Putamen (tissue), 1 donor: Measurements from ENCODE around the gene MTREX.
A peak's percentile ranks its signal among the peaks of the same experiment; 100 is the strongest.

ENCODE experiments used
- DNase-seq: peaks from one replicate; pipeline ENCODE4 v3.0.0-alpha.2; 2016; ENCODE audit warnings: low spot score

The MTREX gene

DNA sequence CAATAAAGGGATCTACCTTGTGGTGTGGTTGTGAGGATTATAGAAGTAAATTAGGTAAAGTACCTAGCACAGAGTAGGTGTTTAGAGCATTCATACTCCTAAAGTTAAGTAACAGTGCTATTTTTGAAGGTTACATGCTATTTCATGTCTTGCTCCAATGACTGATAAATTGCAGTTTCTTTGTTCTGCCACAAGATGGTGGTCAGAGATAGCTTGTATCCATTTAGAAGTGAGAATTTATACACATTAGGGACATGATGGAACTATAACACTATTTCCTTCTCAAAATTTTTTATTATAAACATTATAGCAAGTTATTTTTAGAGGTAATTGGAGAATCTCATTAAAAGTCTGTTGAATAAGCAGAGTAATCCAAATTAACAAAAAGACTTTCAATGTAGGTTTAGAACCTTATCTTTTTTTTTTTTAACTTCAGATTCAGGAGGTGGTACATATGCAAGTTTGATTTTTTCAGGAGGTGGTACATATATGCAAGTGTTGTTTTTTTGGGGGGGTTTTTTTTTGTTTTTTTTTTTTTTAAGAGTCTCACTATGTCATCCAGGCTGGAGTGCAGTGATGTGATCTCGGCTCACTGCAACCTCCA, 17.1 kb downstream of the MTREX start:
- DNase-seq = peak; percentile 55

DNA sequence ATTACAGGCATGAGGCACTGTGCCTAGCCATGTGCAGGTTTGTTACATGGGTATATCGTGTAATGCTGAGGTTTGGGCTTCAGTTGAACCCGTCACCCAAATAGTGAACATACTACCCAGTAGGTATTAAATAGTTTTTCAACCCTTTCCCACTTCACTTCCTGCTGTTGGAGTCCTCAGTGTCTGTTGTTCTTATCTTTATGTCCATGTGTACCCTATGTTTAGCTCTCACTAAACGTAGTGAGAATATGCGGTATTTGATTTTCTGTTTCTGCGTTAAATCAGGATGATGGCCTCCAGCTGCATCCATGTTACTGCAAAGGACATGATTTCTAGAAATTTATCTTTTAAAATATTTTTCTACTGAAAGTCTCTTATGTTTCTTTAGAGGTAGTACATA, 17.8 kb downstream of the MTREX start:
- no peak for DNase-seq

DNA sequence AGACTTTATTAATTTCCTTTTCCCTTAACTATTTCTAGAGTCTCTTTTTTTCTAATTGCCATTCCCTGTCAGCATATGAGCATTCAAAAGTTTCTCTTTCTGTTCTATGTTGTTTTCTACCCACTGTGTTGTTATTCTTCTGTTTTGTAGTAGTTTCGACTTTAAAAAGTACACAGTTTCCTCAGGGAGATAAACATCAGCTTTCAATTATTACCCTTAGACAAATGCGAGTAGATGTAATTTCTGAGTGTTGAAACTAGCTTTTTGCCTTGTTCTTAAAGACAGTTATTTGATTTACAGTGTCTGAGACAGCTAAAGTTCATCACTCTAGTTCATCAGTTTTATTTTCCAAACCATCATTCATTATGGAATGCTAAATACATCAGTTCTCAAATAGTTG, 19.5 kb downstream of the MTREX start:
- DNase-seq = no peak

DNA sequence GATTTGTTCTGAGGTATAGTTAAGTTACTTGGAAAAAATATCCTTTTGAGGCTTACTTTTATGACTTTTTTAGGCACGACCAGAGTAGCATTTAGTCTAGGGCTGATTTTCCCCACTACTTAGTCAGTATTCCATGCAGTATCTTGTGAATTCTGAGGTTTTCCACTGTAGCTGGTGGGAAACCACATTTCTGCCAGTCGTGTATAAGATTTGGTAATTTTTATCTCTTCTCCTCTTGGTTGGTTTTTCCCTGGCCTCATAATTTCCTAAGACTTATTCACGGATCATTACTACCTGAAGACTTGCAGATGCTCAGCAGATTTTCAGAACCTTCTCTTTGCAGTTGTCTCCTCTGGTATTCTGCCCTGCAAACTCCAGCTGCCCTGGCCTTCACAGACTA, 23.5 kb downstream of the MTREX start:
- DNase-seq = no peak

DNA sequence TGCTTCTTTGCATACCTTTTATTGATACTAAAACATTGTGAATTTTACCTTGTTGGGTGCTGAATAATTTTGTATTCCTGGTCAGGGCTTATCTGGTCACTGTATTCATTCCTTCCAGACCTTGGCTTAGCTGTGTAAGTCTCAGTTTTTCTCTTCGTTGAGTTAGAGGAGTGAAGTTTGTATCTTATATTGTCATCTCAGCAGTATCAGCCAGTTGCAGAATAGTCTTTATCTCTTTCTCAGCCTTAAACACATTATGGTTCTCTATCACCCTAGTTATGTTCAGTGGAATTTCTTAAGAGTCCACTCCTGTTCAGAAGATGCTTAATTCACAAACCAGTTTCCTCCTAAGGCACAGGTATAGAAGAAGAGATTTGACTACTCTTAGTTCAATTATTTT, 25.2 kb downstream of the MTREX start:
- no peak for DNase-seq

DNA sequence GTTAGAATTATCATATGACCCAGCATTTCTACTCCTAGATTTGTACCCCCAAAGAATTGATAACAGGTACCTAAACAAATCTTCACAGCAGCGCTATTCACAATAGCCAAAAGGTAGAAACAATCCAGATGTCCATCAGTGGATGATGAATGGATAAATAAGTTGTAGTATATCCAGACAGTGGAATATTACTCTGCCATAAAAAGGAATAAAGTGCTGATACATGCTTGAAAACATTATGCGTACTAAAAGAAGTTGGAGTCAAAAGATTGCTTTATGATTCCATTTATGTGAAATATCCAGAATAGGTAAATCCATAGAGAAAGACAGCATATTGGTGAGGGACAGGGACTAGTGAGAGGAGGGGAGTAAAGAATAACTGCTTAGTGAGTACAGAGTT, 26.0 kb downstream of the MTREX start:
- no peak for DNase-seq

DNA sequence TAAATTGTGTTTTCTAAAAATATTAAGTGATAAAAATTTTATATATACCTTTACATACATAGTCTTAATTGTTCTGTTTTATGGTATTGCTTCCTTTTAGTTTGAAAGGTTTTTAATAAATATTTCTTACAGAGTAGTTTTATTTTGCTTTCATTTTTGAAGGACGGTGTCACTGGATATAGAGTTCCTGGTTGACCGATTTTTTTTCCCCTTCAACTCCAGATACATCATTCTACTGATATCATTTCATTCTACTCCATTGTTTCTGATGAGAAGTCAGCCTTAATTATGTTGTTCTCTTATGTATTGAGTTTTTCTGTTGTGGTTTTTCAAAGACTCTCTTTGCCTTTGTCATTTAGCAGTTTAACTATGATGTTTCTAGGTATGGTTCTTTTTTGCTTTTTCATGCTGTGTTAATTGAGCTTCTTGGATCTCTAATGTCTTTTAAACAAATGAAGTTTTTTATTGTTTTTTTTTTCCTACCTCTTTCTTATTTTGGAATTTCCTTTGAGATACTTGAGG, 30.4 kb downstream of the MTREX start:
- no peak for DNase-seq

DNA sequence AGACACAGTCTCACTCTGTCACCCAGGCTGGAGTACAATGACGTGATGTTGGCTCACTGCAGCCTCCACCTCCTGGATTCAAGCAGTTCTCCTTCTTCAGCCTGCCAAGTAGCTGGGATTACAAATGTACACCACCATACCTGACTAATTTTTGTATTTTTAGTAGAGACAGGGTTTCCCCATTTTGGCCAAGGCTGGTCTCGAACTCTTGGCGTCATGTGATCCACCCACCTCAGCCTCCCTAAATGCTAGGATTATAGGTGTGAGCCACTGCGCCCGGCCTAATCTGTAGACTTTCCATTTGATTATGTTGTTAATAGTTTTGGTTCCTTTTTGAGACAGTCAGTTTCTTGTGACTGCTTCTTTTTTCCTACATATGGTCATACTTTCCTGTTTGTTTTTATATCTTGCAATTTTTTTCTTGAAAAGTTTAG, 31.0 kb downstream of the MTREX start:
- DNase-seq = no peak

DNA sequence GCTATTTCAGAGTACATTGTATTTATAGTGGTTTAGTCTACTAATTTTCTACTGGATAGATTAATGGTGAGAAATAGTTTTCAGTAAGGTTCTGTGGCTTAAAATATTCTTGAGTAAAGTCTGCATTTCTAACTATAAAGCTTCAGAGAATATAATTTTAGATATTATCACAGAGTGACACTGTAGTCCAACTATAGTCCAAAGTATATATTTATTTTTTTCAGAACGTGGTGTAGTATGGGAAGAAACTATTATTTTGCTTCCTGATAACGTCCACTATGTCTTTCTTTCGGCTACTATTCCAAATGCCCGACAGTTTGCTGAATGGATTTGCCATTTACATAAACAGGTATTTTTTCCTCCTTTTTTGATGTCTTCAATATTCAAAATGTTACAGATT, 35.3 kb downstream of the MTREX start:
- no peak for DNase-seq

DNA sequence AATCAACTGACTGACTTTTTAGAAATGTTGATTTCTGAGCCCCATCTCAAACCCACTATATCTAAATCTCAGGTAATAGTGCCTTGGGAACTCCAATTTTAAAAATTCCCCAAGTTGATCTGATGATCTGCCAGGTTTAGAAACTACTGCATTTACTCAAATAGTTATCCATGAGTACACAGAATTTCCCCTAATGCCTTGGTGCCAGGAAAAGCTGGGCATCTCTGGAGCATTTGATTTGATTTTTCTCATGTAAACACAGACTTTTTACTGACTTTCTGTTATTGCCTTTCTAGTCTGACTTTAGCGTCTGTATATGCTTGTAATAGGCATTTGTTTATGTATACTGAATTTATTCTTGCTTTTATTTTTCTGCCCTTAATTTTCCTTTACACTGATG, 35.8 kb downstream of the MTREX start:
- no peak for DNase-seq

DNA sequence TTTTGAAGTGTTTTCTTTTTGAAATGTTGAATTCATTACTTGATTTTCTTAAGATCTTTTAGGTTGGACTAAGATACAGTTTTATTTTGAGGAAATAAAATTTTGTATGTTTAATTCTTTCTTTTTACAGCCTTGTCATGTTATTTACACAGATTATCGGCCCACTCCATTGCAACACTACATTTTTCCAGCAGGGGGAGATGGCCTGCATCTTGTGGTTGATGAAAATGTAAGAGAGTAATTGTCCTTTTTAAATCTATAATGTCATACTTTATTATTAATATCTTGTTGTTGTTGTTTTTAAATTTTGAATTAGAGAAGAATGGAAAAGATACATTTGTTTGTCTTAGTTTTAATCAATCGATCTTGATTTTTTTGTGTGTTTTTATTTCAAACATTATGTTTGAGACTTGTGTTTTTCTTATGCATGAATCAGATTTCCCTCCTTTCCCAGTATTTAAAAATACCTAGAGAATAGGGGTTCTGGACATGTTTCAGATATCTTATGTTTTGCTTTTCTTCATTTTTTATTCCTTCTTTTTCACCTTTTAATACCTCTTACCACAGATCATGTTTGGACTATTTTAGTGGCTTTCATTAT, 36.7 kb downstream of the MTREX start:
- peak; percentile 50 for DNase-seq

DNA sequence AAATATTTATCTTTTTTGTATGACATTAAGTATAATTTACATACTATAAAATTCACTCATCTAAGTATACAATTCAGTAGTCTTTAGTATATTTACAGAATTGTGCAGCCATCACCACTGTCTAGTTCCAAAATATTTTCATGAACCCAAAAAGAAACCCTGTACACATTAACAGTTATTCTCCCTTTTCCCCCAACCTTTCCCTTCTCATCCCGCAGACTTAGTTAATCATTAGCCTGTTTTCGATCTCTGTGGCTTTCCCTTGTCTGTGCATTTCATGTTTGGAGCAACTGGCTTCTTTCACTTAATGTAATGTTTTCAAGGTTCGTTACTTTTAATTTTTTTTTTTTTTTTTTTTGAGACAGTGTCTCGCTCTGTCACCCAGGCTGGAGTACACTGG, 37.5 kb downstream of the MTREX start:
- no peak for DNase-seq

DNA sequence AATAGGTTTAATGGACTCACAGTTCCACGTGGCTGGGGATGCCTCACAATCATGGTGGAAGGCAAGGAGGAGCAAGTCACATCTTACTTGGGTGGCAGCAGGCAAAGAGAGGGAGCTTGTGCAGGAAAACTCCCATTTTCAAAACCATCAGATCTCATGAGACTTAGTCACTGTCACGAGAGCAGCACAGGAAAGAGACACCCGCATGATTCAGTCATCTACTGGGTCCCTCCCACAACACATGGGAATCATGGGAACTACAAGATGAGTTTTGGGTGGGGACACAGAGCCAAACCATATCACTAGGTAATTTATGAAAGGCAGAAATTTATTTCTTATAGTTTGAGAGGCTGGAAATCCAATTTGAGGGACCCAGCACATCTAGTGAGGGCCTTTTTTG, 40.0 kb downstream of the MTREX start:
- DNase-seq = no peak

DNA sequence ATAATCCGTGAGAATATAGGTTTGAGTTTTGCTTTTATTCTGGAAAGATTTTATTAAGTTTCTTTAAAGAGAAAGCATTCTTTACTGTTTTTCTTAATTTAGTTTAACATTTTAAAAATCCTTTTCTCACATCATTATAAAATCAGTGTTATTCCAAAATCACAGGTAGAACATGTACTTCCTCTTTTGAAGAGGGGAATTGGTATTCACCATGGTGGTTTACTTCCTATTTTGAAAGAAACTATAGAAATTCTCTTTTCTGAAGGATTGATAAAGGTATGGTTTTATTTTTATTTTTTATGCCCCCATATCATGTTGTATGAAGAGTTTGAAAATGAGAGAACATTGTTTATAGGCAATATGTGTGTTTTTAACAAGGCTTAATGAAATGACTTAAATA, 43.0 kb downstream of the MTREX start:
- no peak for DNase-seq

DNA sequence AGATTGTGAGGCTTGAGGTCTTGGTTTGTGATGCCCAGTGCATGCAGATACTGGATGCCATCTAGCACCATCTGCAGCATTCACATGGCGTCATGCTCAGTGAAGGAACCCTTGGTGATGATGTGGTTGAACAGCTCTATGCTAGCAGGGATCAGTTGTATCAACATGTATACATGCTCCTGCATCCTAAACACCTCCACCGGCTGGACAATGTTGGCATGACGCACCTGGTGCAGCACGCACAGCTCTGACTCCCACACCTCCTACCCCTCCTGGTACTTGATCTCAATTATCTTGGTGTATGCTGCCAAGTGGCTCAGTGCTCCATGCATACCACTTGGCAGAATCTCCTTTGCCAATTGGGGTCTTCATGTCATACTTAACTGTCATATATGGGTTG, 49.1 kb downstream of the MTREX start:
- no peak for DNase-seq

DNA sequence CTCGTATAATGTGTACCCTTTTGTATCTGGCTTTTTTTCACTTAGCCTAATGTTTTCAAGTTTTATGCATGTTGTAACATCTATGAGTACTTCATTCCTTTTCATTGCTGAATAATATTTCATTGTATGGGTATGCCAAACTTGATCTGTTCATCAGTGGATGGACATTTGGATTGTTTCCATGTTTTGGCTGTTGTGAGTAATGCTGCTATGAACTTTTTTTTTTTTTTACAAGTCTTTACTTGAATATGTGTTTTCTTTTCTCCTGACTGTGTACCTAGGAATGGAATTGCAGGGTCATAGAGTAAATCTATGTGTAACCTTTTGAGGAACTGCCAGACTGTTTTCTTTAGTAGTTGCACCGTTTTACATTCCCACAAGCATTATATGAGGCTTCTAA, 52.4 kb downstream of the MTREX start:
- no peak for DNase-seq

DNA sequence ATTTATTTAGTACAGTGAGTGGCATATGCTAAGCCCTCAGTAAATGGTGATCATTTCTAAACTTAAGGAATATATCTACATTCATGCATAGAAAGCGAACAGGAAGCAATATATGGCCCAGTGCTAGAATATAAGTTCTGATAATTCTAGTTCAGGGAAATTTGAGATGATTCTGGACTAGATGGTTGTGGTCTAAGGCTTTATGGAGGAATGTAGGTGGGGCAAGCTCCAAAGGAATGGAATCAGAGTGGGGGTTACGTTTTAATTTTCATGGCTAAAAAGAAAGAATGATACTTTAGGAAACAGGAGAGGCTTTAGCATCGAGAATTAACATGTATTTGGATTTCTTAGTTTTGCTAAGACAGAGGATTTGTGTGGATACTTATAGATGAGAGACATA, 56.1 kb downstream of the MTREX start:
- no peak for DNase-seq

DNA sequence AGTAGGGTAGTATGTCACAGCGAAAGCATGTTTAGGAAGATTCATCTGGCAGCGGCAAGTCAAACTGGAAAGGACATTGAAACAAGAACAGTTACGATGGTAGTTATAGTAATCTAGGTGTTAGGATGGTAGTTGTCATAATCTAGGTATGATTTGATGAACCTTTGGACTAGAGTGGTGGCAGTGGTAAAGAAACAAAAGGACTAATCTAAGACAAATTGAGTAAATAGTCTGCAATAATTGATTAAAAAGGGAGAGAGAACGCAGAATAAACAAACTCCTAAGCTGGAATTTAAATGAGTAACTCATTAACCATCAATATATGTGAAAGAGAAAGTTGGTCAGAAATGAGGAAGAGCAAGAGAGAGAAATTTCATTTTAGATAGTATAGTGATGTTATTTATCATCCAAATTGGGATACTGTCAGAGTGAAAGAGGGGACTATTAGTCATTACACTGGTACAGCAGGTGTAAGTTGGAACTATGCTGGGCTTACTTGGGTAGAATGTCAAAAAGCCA, 56.8 kb downstream of the MTREX start:
- DNase-seq = no peak

DNA sequence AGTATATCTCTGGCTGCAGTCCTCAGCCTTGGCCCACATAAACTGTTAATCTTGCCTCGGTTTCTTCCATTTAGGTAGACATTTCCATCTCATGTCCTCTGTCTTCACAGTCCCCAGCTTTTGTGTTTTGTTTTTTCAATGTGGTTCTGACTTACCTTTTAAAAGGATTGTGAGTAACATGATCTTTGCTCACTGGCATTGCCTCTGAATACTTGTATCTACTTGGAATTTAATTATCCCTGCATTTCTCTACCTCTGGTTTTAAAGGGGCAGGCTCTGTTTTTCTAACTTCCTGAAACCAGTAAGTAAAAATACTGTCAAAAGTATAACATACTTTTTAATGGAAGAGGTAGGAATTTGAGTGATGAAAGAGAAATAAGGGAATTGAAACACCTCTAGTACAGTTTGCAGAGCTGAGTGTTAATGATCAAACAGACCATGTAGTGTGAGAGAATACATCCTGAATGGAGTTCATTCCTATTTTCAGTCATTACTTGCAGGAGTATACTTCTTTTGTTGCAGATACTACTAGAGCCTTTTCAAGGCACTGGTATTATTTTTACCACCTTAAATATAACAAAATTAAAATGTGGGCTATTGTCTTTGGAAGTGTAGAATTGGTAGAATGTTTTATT, 62.6 kb downstream of the MTREX start:
- DNase-seq = no peak

DNA sequence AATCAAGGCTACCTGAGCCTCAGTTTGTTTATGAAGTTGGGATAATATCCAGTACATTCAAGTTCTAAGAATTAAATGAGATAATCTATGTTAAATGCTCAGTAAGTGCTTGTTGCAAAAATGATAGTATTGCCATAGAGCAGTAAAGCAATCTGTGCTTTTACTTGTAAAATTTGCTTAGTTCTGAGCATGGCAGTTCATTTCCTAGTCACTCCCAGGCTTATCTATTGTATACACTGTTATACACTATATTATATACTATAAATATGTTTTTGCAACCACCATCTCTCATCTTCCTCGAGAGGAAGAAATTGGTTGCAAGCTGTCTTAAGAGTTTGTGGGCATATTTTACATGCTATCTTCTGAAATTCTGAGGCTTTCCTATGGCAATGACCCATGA, 63.4 kb downstream of the MTREX start:
- DNase-seq = no peak

DNA sequence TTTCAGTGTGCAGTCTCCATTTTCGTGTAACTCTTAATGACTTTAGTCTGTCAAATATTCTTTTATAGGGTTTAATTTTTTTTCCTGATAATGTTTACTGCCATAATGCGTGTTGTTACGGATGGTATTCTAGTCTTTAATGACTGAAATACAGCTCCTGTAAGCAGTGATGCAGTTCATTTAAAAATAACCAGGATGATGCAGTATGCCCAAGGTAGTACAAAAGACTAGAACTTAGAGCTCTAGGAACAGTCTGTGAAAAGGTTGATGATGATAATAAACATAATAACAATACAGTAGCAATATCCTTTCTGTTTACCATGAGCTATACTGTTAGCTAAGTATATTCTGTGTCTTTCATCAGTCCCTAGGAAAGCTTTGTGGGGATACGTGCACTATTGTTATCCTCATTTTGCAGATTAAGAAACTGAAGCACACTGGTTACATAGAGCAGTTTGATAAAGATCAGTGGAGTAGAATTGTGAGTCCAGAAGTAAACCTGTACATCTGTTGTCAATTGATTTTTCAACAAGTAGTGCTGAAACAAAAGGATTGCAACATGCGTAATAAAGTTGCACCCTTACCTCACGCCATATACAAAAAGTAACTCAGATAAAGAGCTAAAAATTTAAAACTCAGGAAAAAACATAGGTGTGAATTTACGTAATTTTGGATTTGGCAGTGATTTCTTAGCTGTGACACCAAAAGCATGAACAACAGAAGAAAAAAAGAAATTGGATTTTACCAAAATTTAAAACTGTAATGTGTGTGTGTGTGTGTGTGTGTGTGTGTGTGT, 64.5 kb downstream of the MTREX start:
- no peak for DNase-seq

DNA sequence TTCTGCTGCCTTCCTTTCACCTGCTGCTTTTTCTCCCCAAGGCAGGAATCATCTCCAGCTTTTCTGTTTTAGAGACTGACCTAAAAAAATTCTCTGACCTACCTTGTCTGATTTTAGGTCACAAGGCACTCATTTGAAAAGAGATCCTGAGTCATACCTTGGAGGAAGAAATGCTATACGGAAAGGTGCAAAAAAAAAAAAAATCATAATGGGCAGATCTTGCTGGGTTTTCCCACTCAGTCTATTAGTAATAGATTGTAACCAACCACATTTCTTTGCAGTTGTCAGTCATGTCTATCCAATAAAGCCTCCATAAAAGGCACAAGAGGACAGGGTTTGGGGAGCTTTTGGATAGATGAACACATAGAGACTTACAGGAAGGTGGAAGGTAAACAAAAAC, 70.0 kb downstream of the MTREX start:
- no peak for DNase-seq

DNA sequence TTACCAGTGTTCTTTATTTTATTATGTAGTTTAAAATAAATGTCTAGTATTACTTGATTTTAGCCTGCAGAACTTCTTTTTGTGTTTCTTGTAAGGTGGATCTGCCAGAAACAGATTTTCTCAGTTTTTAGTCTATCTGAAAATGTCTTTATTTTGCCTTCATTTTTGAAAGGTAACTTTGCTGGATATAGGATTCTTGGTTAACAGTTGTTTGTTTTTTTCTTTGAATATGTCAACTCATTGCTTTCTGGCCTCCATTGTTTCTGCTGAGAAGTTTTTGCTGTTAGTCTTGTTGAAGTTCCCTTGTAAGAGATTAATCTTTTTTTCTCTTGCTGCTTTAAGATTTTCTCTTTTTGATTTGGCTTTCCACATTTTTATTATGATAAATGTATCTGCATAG, 75.5 kb downstream of the MTREX start:
- DNase-seq = no peak
